ENCODE results near the gene PCDH8. TPM values are rescaled to one million over a fixed set of nuclear protein-coding genes. Genes with fewer than 3 reads are reported as not detected.

The PCDH8 gene
- total and polyA plus RNA-seq, 2 donors = 0.52 to 1.1 TPM

- H3K36me3 ChIP-seq (ENCODE audit: control insufficient read depth in 2 of 2, insufficient read depth in 2 of 2, low read length in 1 of 2) = no peaks in the 10 kb centered on the region
- H3K27ac ChIP-seq (ENCODE audit: low read depth in 1 of 2, low read length in 1 of 2) = no peak overlapping the region
- WGBS = 92% methylated on average over 2 of the region's 2 CpGs
- no peaks in the 10 kb centered on the region for H3K4me1 ChIP-seq (ENCODE audit: control insufficient read depth in 2 of 2, insufficient read depth in 2 of 2, low read length in 2 of 2)
- no peak overlapping the region for H3K4me3 ChIP-seq (ENCODE audit: low read length in 2 of 2)
- no peaks in the 10 kb centered on the region for H3K27me3 ChIP-seq (ENCODE audit: control insufficient read depth in 2 of 2, insufficient read depth in 1 of 2, low read length in 1 of 2)
- no peaks in the 10 kb centered on the region for H3K9me3 ChIP-seq (ENCODE audit: control insufficient read depth in 2 of 2, insufficient read depth in 1 of 2, low read length in 1 of 2)
- DNase-seq (ENCODE audit: low read depth in 6 of 9, low spot score in 9 of 9) = no peak
Measured at GRCh38 chr13:52882785-52883184, 34.3 kb upstream of the PCDH8 start.

- 74% methylated on average over 6 of the region's 6 CpGs for WGBS
- Histone ChIP-seq H3K36me3 (ENCODE audit: control insufficient read depth in 2 of 2, insufficient read depth in 2 of 2, low read length in 1 of 2) (no peaks in the 10 kb centered on the region), H3K4me1 (ENCODE audit: control insufficient read depth in 2 of 2, insufficient read depth in 2 of 2, low read length in 2 of 2) (no peaks in the 10 kb centered on the region), H3K27ac (ENCODE audit: low read depth in 1 of 2, low read length in 1 of 2) (no peak overlapping the region), H3K4me3 (ENCODE audit: low read length in 2 of 2) (no peak overlapping the region), H3K9me3 (ENCODE audit: control insufficient read depth in 2 of 2, insufficient read depth in 1 of 2, low read length in 1 of 2) (peaks cover 0 to 5% of the 10 kb centered on the region in 2 donors), H3K27me3 (ENCODE audit: control insufficient read depth in 2 of 2, insufficient read depth in 1 of 2, low read length in 1 of 2) (no peaks in the 10 kb centered on the region)
- no peak for DNase-seq (ENCODE audit: low read depth in 6 of 9, low spot score in 9 of 9)
Measured at GRCh38 chr13:52879950-52880741, 31.7 kb upstream of the PCDH8 start.

GRCh38 chr13:52878831-52879230 lies 30.4 kb upstream of the PCDH8 start:
- WGBS = 70% methylated on average over 3 of the region's 3 CpGs
- Histone ChIP-seq H3K36me3 (ENCODE audit: control insufficient read depth in 2 of 2, insufficient read depth in 2 of 2, low read length in 1 of 2) (no peaks in the 10 kb centered on the region), H3K4me1 (ENCODE audit: control insufficient read depth in 2 of 2, insufficient read depth in 2 of 2, low read length in 2 of 2) (no peaks in the 10 kb centered on the region), H3K27me3 (ENCODE audit: control insufficient read depth in 2 of 2, insufficient read depth in 1 of 2, low read length in 1 of 2) (no peaks in the 10 kb centered on the region), H3K9me3 (ENCODE audit: control insufficient read depth in 2 of 2, insufficient read depth in 1 of 2, low read length in 1 of 2) (peaks cover 0 to 9% of the 10 kb centered on the region in 2 donors), H3K27ac (ENCODE audit: low read depth in 1 of 2, low read length in 1 of 2) (no peak overlapping the region), H3K4me3 (ENCODE audit: low read length in 2 of 2) (no peak overlapping the region)
- no peak for DNase-seq (ENCODE audit: low read depth in 6 of 9, low spot score in 9 of 9)

GRCh38 chr13:52870143-52870542 lies 21.7 kb upstream of the PCDH8 start:
- WGBS = 86% methylated on average over 3 of the region's 3 CpGs
- DNase-seq (ENCODE audit: low read depth in 6 of 9, low spot score in 9 of 9) = no peak
- H3K9me3 ChIP-seq (ENCODE audit: control insufficient read depth in 2 of 2, insufficient read depth in 1 of 2, low read length in 1 of 2) = peaks cover 0 to 5% of the 10 kb centered on the region in 2 donors

GRCh38 chr13:52869621-52870020 lies 21.2 kb upstream of the PCDH8 start:
- Histone ChIP-seq H3K27ac (ENCODE audit: low read depth in 1 of 2, low read length in 1 of 2) (no peak overlapping the region), H3K27me3 (ENCODE audit: control insufficient read depth in 2 of 2, insufficient read depth in 1 of 2, low read length in 1 of 2) (no peaks in the 10 kb centered on the region), H3K4me3 (ENCODE audit: low read length in 2 of 2) (no peak overlapping the region), H3K4me1 (ENCODE audit: control insufficient read depth in 2 of 2, insufficient read depth in 2 of 2, low read length in 2 of 2) (peaks cover 0 to 11% of the 10 kb centered on the region in 2 donors), H3K36me3 (ENCODE audit: control insufficient read depth in 2 of 2, insufficient read depth in 2 of 2, low read length in 1 of 2) (no peaks in the 10 kb centered on the region), H3K9me3 (ENCODE audit: control insufficient read depth in 2 of 2, insufficient read depth in 1 of 2, low read length in 1 of 2) (peaks cover 0 to 4% of the 10 kb centered on the region in 2 donors)
- DNase-seq (ENCODE audit: low read depth in 6 of 9, low spot score in 9 of 9) = no peak
- WGBS = 71% methylated on average over 4 of the region's 4 CpGs

More at GRCh38 chr13:52870143-52870542, 21.7 kb upstream of the PCDH8 start:
- Histone ChIP-seq H3K4me3 (ENCODE audit: low read length in 2 of 2) (no peak overlapping the region), H3K27ac (ENCODE audit: low read depth in 1 of 2, low read length in 1 of 2) (no peak overlapping the region), H3K36me3 (ENCODE audit: control insufficient read depth in 2 of 2, insufficient read depth in 2 of 2, low read length in 1 of 2) (no peaks in the 10 kb centered on the region), H3K27me3 (ENCODE audit: control insufficient read depth in 2 of 2, insufficient read depth in 1 of 2, low read length in 1 of 2) (no peaks in the 10 kb centered on the region), H3K4me1 (ENCODE audit: control insufficient read depth in 2 of 2, insufficient read depth in 2 of 2, low read length in 2 of 2) (peaks cover 0 to 11% of the 10 kb centered on the region in 2 donors)

- 94% methylated on average over 4 of the region's 4 CpGs for WGBS
- H3K4me3 ChIP-seq (ENCODE audit: low read length in 2 of 2) = no peak overlapping the region
- H3K27ac ChIP-seq (ENCODE audit: low read depth in 1 of 2, low read length in 1 of 2) = no peak overlapping the region
- DNase-seq (ENCODE audit: low read depth in 6 of 9, low spot score in 9 of 9) = no peak
- no peaks in the 10 kb centered on the region for H3K36me3 ChIP-seq (ENCODE audit: control insufficient read depth in 2 of 2, insufficient read depth in 2 of 2, low read length in 1 of 2)
- no peaks in the 10 kb centered on the region for H3K9me3 ChIP-seq (ENCODE audit: control insufficient read depth in 2 of 2, insufficient read depth in 1 of 2, low read length in 1 of 2)
- no peaks in the 10 kb centered on the region for H3K27me3 ChIP-seq (ENCODE audit: control insufficient read depth in 2 of 2, insufficient read depth in 1 of 2, low read length in 1 of 2)
- H3K4me1 ChIP-seq (ENCODE audit: control insufficient read depth in 2 of 2, insufficient read depth in 2 of 2, low read length in 2 of 2) = peaks cover 0 to 11% of the 10 kb centered on the region in 2 donors
Measured at GRCh38 chr13:52869050-52869449, 20.6 kb upstream of the PCDH8 start.

GRCh38 chr13:52868190-52868589 lies 19.8 kb upstream of the PCDH8 start:
- Histone ChIP-seq H3K36me3 (ENCODE audit: control insufficient read depth in 2 of 2, insufficient read depth in 2 of 2, low read length in 1 of 2) (no peaks in the 10 kb centered on the region), H3K9me3 (ENCODE audit: control insufficient read depth in 2 of 2, insufficient read depth in 1 of 2, low read length in 1 of 2) (no peaks in the 10 kb centered on the region), H3K4me1 (ENCODE audit: control insufficient read depth in 2 of 2, insufficient read depth in 2 of 2, low read length in 2 of 2) (peaks cover 0 to 11% of the 10 kb centered on the region in 2 donors), H3K27ac (ENCODE audit: low read depth in 1 of 2, low read length in 1 of 2) (no peak overlapping the region), H3K27me3 (ENCODE audit: control insufficient read depth in 2 of 2, insufficient read depth in 1 of 2, low read length in 1 of 2) (no peaks in the 10 kb centered on the region), H3K4me3 (ENCODE audit: low read length in 2 of 2) (no peak overlapping the region)
- peak in 1 of 9 donors; percentile 35 for DNase-seq (ENCODE audit: low read depth in 6 of 9, low spot score in 9 of 9)
- 13% methylated on average over 4 of the region's 4 CpGs for WGBS

- H3K27ac ChIP-seq (ENCODE audit: low read depth in 1 of 2, low read length in 1 of 2) = no peak overlapping the region
- no peaks in the 10 kb centered on the region for H3K36me3 ChIP-seq (ENCODE audit: control insufficient read depth in 2 of 2, insufficient read depth in 2 of 2, low read length in 1 of 2)
- no peaks in the 10 kb centered on the region for H3K9me3 ChIP-seq (ENCODE audit: control insufficient read depth in 2 of 2, insufficient read depth in 1 of 2, low read length in 1 of 2)
- no peaks in the 10 kb centered on the region for H3K27me3 ChIP-seq (ENCODE audit: control insufficient read depth in 2 of 2, insufficient read depth in 1 of 2, low read length in 1 of 2)
- peaks cover 0 to 11% of the 10 kb centered on the region in 2 donors for H3K4me1 ChIP-seq (ENCODE audit: control insufficient read depth in 2 of 2, insufficient read depth in 2 of 2, low read length in 2 of 2)
- WGBS = 60% methylated on average over 1 of the region's 1 CpG
- H3K4me3 ChIP-seq (ENCODE audit: low read length in 2 of 2) = no peak overlapping the region
- DNase-seq (ENCODE audit: low read depth in 6 of 9, low spot score in 9 of 9) = no peak
Measured at GRCh38 chr13:52864941-52865340, 16.5 kb upstream of the PCDH8 start.

GRCh38 chr13:52862358-52863206 lies 14.1 kb upstream of the PCDH8 start:
- Histone ChIP-seq H3K4me3 (ENCODE audit: low read length in 2 of 2) (no peak overlapping the region), H3K4me1 (ENCODE audit: control insufficient read depth in 2 of 2, insufficient read depth in 2 of 2, low read length in 2 of 2) (no peaks in the 10 kb centered on the region), H3K27me3 (ENCODE audit: control insufficient read depth in 2 of 2, insufficient read depth in 1 of 2, low read length in 1 of 2) (no peaks in the 10 kb centered on the region), H3K36me3 (ENCODE audit: control insufficient read depth in 2 of 2, insufficient read depth in 2 of 2, low read length in 1 of 2) (no peaks in the 10 kb centered on the region), H3K9me3 (ENCODE audit: control insufficient read depth in 2 of 2, insufficient read depth in 1 of 2, low read length in 1 of 2) (no peaks in the 10 kb centered on the region), H3K27ac (ENCODE audit: low read depth in 1 of 2, low read length in 1 of 2) (no peak overlapping the region)
- 58% methylated on average over 3 of the region's 3 CpGs for WGBS
- DNase-seq (ENCODE audit: low read depth in 6 of 9, low spot score in 9 of 9) = no peak

Measured in thymus (tissue), 11 donors.